ENCODE measurements around the gene ITPR2.

Gene ITPR2

GRCh38 chr12:26455936-26456574, 376.9 kb downstream of the ITPR2 start:
- Histone ChIP-seq H3K36me3 (peaks cover 0 to 32% (median 0%) of the 10 kb centered on the region in 3 donors), H3K27me3 (no peaks in the 10 kb centered on the region), H3K9me3 (no peaks in the 10 kb centered on the region), H3K4me3 (no peak overlapping the region), H3K4me1 (no peaks in the 10 kb centered on the region), H3K27ac (no peak overlapping the region)
- DNase-seq, result no peak
- intact Hi-C loops (cut with DNase I; ENCODE audit: low total_unique reads), result no loop called here
- TF ChIP-seq CTCF (IDR thresholded peaks at IDR 0.05), result no peak

GRCh38 chr12:26453246-26453645, 379.7 kb downstream of the ITPR2 start:
- Histone ChIP-seq H3K9me3 (no peaks in the 10 kb centered on the region), H3K4me3 (no peak overlapping the region), H3K27ac (no peak overlapping the region), H3K27me3 (no peaks in the 10 kb centered on the region), H3K36me3 (peaks cover 0 to 25% (median 0%) of the 10 kb centered on the region in 3 donors), H3K4me1 (no peaks in the 10 kb centered on the region)
- DNase-seq, result no peak
- TF ChIP-seq CTCF (IDR thresholded peaks at IDR 0.05), result no peak
- intact Hi-C loops (cut with DNase I; ENCODE audit: low total_unique reads), result no loop called here

GRCh38 chr12:26452511-26452910, 380.5 kb downstream of the ITPR2 start:
- Histone ChIP-seq H3K9me3 (no peaks in the 10 kb centered on the region), H3K4me3 (no peak overlapping the region), H3K27me3 (no peaks in the 10 kb centered on the region), H3K36me3 (peaks cover 0 to 18% (median 0%) of the 10 kb centered on the region in 3 donors), H3K4me1 (no peaks in the 10 kb centered on the region), H3K27ac (no peak overlapping the region)
- intact Hi-C loops (cut with DNase I; ENCODE audit: low total_unique reads), result no loop called here
- TF ChIP-seq CTCF (IDR thresholded peaks at IDR 0.05), result no peak
- no peak for DNase-seq

- Histone ChIP-seq H3K4me3 (no peak overlapping the region), H3K36me3 (peaks cover 0 to 15% (median 0%) of the 10 kb centered on the region in 3 donors), H3K27ac (no peak overlapping the region), H3K9me3 (no peaks in the 10 kb centered on the region), H3K27me3 (no peaks in the 10 kb centered on the region), H3K4me1 (no peaks in the 10 kb centered on the region)
- no peak for TF ChIP-seq CTCF (IDR thresholded peaks at IDR 0.05)
- no peak for DNase-seq
- intact Hi-C loops (cut with DNase I; ENCODE audit: low total_unique reads), result no loop called here
Observed at GRCh38 chr12:26451763-26452162, 381.2 kb downstream of the ITPR2 start.

GRCh38 chr12:26445909-26446308, 387.1 kb downstream of the ITPR2 start:
- TF ChIP-seq CTCF (IDR thresholded peaks at IDR 0.05), result no peak
- intact Hi-C loops (cut with DNase I; ENCODE audit: low total_unique reads), result no loop called here
- Histone ChIP-seq H3K36me3 (peaks cover 0 to 24% (median 0%) of the 10 kb centered on the region in 3 donors), H3K27me3 (no peaks in the 10 kb centered on the region), H3K4me3 (no peak overlapping the region), H3K27ac (no peak overlapping the region), H3K9me3 (no peaks in the 10 kb centered on the region), H3K4me1 (no peaks in the 10 kb centered on the region)
- no peak for DNase-seq

GRCh38 chr12:26443309-26443708, 389.7 kb downstream of the ITPR2 start:
- intact Hi-C loops (cut with DNase I; ENCODE audit: low total_unique reads), result no loop called here
- H3K9me3 ChIP-seq, result no peaks in the 10 kb centered on the region
- DNase-seq, result no peak
- H3K36me3 ChIP-seq, result peaks cover 0 to 13% (median 7%) of the 10 kb centered on the region in 3 donors
- H3K4me3 ChIP-seq, result no peak overlapping the region
- TF ChIP-seq CTCF (IDR thresholded peaks at IDR 0.05), result no peak
- H3K27me3 ChIP-seq, result no peaks in the 10 kb centered on the region
- no peaks in the 10 kb centered on the region for H3K4me1 ChIP-seq
- no peak overlapping the region for H3K27ac ChIP-seq

Measured in tibial artery (tissue), 4 donors.